GM21447 (cell line): ENCODE results near the gene PCDHGA7.
"Not testable (repeated sequence)": the region's sequence is repeated elsewhere in the genome, so short reads cannot be mapped to it uniquely, and the experiment has no call there.

Experiments used
- ATAC-seq: cut with Tn5 transposase; IDR thresholded peaks from one replicate; pipeline ENCODE4 v1.9.1; 2021; ENCODE audit not compliant: unreplicated experiment

The PCDHGA7 gene

GRCh38 chr5:141382469-141383294 is at the start of gene PCDHGA7:
Gene PCDHGA7, plus strand, starts transcription at chr5:141382742. Its CDS starts 158 bp downstream, at chr5:141382900.
- no peak for ATAC-seq

GRCh38 chr5:141338538-141339306 is 43.8 kb upstream of the PCDHGA7 start, which contains the start of gene PCDHGA2:
Gene PCDHGA2, plus strand, starts transcription at chr5:141338760.
- no peak for ATAC-seq

- not testable (repeated sequence) for ATAC-seq
These were observed 41.7 kb upstream of the PCDHGA7 start for GRCh38 chr5:141340781-141341354.

GRCh38 chr5:141342773-141343172 is 39.8 kb upstream of the PCDHGA7 start:
- ATAC-seq: no peak

GRCh38 chr5:141343242-141343952 is 39.1 kb upstream of the PCDHGA7 start, which contains the start of gene PCDHGA3:
Gene PCDHGA3, plus strand, starts transcription at chr5:141343829. Its CDS starts 205 bp downstream, at chr5:141344034.
- ATAC-seq: no peak

- ATAC-seq: no peak
These were observed 38.5 kb upstream of the PCDHGA7 start for GRCh38 chr5:141343953-141344463.

- no peak for ATAC-seq
These were observed 37.2 kb upstream of the PCDHGA7 start for GRCh38 chr5:141345327-141345726.

- not testable (repeated sequence) for ATAC-seq
These were observed 36.5 kb upstream of the PCDHGA7 start for GRCh38 chr5:141346017-141346416.

GRCh38 chr5:141349917-141350619 is 32.5 kb upstream of the PCDHGA7 start, which contains the start of gene PCDHGB1:
Gene PCDHGB1, plus strand, starts transcription at chr5:141350099. Its CDS starts 162 bp downstream, at chr5:141350261.
- ATAC-seq: no peak

- no peak for ATAC-seq
These were observed 31.0 kb upstream of the PCDHGA7 start for GRCh38 chr5:141351591-141351990.

GRCh38 chr5:141354900-141355469 is 27.6 kb upstream of the PCDHGA7 start, which contains the start of gene PCDHGA4:
Gene PCDHGA4, plus strand, starts transcription at chr5:141355021. Its CDS starts 87 bp downstream, at chr5:141355108.
- ATAC-seq: no peak

GRCh38 chr5:141355641-141356040 is 26.9 kb upstream of the PCDHGA7 start:
- no peak for ATAC-seq

GRCh38 chr5:141356133-141356532 is 26.4 kb upstream of the PCDHGA7 start:
- no peak for ATAC-seq

- no peak for ATAC-seq
These were observed 25.6 kb upstream of the PCDHGA7 start for GRCh38 chr5:141356950-141357349.

- no peak for ATAC-seq
These were observed 22.6 kb upstream of the PCDHGA7 start, which contains the start of gene PCDHGB2 for GRCh38 chr5:141359790-141360426. Gene PCDHGB2, plus strand, starts transcription at chr5:141359994. Its CDS starts 142 bp downstream, at chr5:141360136.

GRCh38 chr5:141360685-141361084 is 21.9 kb upstream of the PCDHGA7 start:
- ATAC-seq: no peak

GRCh38 chr5:141362719-141363118 is 19.8 kb upstream of the PCDHGA7 start:
- ATAC-seq: no peak

- no peak for ATAC-seq
These were observed 18.4 kb upstream of the PCDHGA7 start, which contains the start of gene PCDHGA5 for GRCh38 chr5:141363952-141364660. Gene PCDHGA5, plus strand, starts transcription at chr5:141364162. Its CDS starts 169 bp downstream, at chr5:141364331.
